Liver (tissue), 3 donors: Measurements from ENCODE around the gene CCRL2.
"Not testable (repeated sequence)": the region's sequence is repeated elsewhere in the genome, so short reads cannot be mapped to it uniquely, and the experiment has no call there.

Experiments
- CTCF ChIP-seq: fragments of 150-350 bp; IDR thresholded peaks from 2 replicates; pipeline ENCODE4 v1.5.1; 2017; ENCODE audit warnings: improper control_type of control experiment, low read depth, low read length; ENCODE audit not compliant: missing input control
- TAF1 ChIP-seq: conservative IDR thresholded peaks from 2 replicates; pipeline ENCODE4 v1.6.1; 2016; ENCODE audit warnings: antibody characterized with exemption, mild to moderate bottlenecking
- YY1 ChIP-seq: IDR thresholded peaks from 2 replicates; pipeline ENCODE4 v1.6.1; 2016; ENCODE audit warnings: antibody characterized with exemption, mild to moderate bottlenecking
- TF ChIP-seq, protein P1 (sequence below): IDR thresholded peaks from 2 replicates; pipeline ENCODE4 v1.6.1; 2016; ENCODE audit warnings: antibody characterized with exemption, mild to moderate bottlenecking
- donor health status: healthy.
- donor health status: healthy.

DNA sequence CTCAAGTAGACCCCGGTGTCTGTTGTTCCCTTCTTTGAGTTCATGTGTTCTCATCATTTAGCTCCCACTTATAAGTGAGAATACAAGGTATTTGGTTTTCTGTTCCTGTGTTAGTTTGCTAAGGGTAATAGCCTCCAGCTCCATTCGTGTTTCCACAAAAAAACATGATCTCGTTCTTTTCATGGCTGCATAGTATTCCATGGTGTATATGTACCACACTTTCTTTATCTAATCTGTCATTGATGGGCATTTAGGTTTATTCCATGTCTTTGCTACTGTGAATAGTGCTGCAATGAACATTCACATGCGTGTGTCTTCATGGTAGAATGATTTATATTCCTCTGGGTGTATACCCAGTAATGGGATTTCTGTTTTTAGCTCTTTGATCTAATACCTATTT, 4.2 kb upstream of the CCRL2 start:
- not testable (repeated sequence) for TF ChIP-seq CTCF, YY1, TAF1
- TF ChIP-seq, protein P1, sequence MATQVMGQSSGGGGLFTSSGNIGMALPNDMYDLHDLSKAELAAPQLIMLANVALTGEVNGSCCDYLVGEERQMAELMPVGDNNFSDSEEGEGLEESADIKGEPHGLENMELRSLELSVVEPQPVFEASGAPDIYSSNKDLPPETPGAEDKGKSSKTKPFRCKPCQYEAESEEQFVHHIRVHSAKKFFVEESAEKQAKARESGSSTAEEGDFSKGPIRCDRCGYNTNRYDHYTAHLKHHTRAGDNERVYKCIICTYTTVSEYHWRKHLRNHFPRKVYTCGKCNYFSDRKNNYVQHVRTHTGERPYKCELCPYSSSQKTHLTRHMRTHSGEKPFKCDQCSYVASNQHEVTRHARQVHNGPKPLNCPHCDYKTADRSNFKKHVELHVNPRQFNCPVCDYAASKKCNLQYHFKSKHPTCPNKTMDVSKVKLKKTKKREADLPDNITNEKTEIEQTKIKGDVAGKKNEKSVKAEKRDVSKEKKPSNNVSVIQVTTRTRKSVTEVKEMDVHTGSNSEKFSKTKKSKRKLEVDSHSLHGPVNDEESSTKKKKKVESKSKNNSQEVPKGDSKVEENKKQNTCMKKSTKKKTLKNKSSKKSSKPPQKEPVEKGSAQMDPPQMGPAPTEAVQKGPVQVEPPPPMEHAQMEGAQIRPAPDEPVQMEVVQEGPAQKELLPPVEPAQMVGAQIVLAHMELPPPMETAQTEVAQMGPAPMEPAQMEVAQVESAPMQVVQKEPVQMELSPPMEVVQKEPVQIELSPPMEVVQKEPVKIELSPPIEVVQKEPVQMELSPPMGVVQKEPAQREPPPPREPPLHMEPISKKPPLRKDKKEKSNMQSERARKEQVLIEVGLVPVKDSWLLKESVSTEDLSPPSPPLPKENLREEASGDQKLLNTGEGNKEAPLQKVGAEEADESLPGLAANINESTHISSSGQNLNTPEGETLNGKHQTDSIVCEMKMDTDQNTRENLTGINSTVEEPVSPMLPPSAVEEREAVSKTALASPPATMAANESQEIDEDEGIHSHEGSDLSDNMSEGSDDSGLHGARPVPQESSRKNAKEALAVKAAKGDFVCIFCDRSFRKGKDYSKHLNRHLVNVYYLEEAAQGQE = not testable (repeated sequence)
